B cell (primary cell): ENCODE measurements around the gene TMEM50B.

Experiments used
- CTCF ChIP-seq: fragments of 200-600 bp; IDR thresholded peaks from one replicate; pipeline ENCODE4 v1.8.0; 2022; ENCODE audit warnings: antibody characterized with exemption, mild to moderate bottlenecking
- EZH2 ChIP-seq: IDR thresholded peaks from 2 replicates; pipeline ENCODE4 v1.6.1; 2012; ENCODE audit warnings: borderline replicate concordance, low read depth, mild to moderate bottlenecking, moderate library complexity, low read length; ENCODE audit not compliant: insufficient read depth, poor library complexity, severe bottlenecking

- TF ChIP-seq CTCF: no peak
- TF ChIP-seq EZH2: no peak
Observed at GRCh38 chr21:33477066-33477465, 2.7 kb downstream of the TMEM50B start.
